SK-N-DZ (cell line): Measurements from ENCODE around the gene TIMM23. TPM values are rescaled to one million over a fixed set of nuclear protein-coding genes. Genes with fewer than 3 reads are reported as not detected.
A peak's percentile ranks its signal among the peaks of the same experiment; 100 is the strongest.
"Not testable (repeated sequence)": the region's sequence is repeated elsewhere in the genome, so short reads cannot be mapped to it uniquely, and the experiment has no call there.

Experiments
- DNase-seq: peaks from one replicate; pipeline ENCODE4 v3.0.0-alpha.2; 2015; ENCODE audit warnings: low spot score
- polyA plus RNA-seq, 2 experiments: library from polyadenylated mRNA; depleted of rRNA; stranded (reverse); fragments of >200 nt; gene quantifications; 2 replicates each; pipeline ENCODE4 v1.2.3, GENCODE V29; 2014

Gene TIMM23, protein sequence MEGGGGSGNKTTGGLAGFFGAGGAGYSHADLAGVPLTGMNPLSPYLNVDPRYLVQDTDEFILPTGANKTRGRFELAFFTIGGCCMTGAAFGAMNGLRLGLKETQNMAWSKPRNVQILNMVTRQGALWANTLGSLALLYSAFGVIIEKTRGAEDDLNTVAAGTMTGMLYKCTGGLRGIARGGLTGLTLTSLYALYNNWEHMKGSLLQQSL
- polyA plus RNA-seq (2014; cell fraction: cytosol; rRNA removed), result 118 and 145 TPM in 2 replicates
- polyA plus RNA-seq (2014; cell fraction: nucleus; rRNA removed), result 58.1 and 79.4 TPM in 2 replicates

DNA sequence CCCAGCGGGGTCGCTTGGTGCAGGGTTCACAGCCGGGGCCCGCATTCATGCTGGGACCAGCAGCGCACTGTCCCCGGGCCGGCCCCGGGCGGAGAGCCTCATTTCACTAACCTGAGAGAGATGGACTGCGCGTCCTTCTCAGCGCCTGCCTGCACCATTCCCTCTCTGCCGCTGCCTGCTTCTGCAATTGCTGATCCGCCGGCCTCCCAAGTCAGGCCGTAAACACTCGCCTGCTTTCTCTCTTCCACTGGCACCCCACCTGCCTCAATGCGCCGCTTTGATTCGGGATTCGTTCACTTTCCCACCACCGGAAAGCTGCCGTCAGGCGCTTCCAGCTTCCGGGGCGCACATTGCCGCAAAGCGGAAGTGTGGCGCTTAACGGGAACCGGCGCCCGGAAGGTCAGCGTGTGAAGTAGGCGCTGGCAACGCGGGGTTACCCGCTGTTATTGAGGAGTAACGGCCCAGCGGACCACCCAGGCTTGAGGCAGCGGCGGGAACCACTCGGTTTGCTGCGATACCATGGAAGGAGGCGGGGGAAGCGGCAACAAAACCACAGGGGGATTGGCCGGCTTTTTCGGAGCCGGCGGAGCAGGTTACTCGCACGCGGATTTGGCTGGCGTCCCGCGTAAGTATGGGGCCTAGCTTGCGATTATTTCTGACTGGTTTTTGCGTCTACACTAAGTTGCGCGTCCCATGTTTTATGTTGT, at the start of gene TIMM23:
Gene TIMM23 (plus strand): TSS at position 384 of the 707 bp plus-strand sequence. CDS start 136 bp downstream, at position 520.
- DNase-seq, result peak; percentile 82

DNA sequence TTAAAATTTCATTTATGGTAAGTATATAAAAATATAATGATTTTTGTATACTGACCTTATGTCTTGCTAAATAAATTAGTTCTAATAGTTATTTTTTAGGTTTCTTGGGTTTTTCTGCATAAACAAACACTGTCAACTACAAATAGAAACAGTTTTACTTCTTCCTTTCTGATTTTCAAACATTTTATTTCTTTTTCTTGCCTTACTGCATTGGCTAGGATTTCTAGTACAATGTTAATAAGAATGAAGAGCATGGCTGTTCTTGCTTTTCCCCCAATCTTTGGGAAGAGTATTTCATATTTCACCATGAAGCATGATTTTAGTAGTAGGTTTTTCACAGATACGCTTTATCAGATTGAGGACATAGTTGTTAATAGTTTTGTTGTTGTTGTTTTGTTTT, 45.5 kb upstream of the TIMM23 start:
- not testable (repeated sequence) for DNase-seq

DNA sequence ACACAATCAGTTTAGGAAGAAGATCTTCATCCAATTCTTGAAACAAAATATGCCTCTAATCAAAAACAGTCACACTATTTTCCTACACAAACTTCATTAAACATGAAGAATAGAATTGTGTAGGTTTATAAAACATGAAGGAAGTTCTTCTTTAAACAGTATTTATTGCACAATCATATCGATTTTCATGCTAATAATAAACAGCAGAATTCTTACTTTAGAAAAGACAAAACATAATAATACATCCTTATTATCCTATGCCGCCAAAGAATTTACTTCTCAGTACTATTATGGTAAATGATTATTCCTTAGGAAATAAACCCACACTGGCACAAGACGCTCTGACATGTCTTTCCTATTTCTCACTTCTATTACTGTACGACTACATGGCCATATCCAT, 41.0 kb upstream of the TIMM23 start:
- not testable (repeated sequence) for DNase-seq

DNA sequence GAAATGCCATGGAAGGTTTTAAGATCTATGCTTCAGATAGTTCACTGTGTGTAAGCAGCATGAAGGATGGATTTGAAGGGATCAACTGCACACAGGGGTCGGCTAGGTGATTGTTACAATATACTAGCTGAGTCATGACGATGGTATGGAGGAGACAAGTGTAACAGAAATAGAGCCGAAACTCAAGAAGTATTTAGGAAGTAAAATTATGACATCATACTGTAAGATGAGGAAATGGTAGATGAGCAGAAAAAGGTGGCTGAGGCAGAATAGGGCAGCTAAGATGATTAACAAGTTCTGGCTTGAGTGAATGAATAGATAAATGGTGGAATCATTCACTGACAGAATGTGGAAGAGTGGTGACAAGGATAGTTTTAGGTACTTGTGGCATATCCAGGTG, 37.5 kb upstream of the TIMM23 start:
- not testable (repeated sequence) for DNase-seq

DNA sequence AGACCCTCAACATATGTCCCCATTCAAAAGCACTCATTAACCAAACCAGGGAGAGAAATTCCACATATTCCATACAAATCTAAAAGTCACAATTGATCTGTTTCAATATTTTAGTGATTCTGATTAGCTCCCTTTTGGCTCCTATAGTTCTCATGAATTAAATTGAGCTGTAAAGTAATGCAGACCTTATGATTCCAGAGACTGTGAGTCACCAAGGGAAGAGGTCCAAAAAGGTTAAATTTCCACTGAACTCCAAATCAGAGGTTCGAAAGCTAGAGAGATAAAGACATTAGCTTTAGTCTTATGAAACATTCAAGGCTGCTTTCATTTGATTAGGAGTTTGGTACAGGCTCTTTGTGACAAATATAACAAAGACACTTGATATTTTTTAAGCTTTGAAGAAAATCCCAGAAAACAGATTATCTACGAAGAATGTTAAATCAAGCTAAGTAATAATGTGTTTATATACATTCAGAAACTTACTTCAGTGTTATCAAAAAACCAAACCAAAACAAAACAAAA, 33.1 kb upstream of the TIMM23 start:
- DNase-seq, result not testable (repeated sequence)

DNA sequence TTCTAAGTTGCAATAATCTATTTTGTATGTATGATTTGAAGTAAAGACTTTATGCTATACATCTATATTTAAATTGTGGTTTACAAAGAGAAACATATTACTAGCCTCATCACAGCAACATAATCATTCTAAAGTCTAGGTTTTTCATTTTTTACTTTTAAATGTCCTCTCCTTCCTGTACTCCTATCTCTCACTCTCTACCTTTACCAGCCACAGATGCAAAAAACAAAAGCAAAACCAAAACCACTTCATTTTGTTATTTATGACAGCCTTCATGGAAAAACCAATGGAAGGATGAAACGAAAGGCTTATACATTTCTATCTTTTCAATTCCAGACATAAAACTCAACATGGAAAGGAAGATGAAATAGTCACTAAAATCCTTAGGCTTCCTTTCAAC, 31.1 kb upstream of the TIMM23 start:
- not testable (repeated sequence) for DNase-seq

DNA sequence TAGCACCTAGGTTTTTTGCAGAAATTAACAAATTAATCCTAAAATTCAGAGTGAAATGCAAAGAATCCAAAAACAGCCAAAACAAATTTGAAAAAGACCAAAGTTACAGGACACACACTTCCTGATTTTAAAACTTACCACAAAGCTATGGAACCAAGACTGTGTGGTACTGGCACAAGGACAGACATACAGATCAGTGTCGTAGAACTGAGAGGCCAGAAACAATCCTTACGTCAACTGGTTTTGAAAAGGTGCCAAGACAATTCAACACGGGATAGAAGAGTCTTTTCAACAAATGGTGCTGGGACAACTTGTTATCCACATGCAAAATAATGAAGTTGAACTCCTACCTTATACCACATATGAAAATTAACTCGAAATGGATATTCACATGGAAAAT, 26.8 kb upstream of the TIMM23 start:
- DNase-seq, result not testable (repeated sequence)

DNA sequence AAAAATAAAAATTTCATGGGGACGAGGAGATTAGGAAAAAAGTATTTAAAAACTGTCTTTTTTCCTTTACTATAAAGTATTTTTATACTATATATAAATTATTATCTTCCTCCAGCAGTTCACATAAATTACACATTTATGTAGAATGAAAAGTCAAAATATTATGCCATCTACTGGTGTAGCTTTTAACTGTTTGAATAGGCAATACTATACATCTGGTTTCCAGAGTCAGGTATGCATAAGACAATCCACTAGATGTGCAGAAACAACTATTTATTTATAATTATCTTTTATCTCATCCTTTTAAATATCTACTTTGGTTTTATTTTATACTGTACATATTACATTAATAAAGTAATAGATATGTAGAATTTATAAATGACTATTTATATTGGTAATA, 24.9 kb upstream of the TIMM23 start:
- DNase-seq, result not testable (repeated sequence)

DNA sequence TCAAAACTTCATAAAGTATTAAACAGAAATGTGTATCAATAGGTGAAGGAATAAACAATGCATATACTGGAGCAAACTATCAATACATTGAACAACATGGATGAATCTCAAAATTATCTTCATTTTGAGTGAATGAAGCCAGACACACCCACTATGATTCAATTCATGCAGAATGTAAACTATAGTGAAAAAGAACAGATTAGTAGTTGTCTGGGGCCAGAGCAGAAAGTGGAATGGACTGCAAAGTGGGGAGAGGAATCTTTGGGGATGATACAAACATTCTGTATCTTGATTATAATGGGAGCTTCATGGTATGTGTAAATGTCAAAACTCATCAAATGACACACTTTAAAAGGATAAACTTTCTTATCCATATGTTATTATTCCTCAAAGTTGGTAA, 23.5 kb upstream of the TIMM23 start:
- not testable (repeated sequence) for DNase-seq

DNA sequence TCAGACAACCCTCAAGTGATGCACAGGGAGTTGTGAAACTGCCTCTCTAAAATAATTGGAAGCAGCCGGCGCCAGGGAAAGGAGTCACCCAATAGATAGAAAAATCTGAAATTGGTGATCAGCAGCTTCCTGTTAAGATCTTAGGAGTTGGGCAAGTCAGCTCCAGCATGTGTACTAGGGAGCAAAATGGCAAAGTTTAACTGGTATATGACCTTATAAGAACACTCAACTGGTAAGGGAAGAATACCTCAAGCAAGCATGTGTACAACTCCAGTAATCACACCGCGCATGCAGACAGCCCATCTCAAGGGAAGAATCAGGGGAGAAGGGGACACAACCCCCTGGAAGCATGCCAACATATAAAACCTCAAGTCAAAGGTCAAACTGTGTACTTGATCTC, 17.9 kb upstream of the TIMM23 start:
- not testable (repeated sequence) for DNase-seq

DNA sequence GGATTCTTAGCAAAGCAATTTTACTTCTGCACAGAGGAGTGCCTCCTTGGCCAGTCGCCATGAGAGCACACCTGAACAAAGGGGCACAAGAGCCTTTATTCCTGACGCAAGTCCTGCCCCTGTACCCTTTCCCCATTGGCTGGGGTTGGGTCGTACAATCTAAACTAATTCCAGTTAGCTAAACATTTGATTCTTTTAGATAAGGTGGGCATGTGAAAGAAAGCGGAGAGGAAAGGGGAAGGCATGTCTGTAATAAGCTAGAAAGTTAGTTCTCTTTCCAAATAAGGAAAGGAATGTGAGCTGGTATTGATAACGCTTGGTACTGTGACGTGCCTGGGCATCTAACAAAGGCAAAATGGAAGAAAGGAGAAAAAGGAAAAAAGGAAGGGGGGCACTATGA, 15.7 kb upstream of the TIMM23 start:
- DNase-seq, result not testable (repeated sequence)

DNA sequence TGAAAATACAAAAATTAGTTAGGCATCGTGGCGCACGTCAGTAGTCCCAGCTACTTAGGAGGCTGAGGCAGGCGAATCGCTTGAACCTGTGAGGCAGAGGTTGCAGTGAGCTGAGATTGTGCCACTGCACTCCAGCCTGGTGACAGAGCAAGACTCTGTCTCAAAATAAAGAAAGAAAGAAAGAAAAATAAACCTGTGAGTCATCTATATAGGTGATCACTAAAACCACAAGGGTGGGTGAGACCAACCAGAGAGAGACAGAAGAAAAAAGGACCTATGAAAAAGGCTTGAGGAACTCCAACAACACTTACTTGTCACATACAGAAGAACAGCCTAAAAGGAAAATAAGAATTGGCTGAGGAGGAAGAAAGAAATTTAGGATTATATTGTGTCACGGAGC, 14.4 kb upstream of the TIMM23 start:
- DNase-seq, result not testable (repeated sequence)

DNA sequence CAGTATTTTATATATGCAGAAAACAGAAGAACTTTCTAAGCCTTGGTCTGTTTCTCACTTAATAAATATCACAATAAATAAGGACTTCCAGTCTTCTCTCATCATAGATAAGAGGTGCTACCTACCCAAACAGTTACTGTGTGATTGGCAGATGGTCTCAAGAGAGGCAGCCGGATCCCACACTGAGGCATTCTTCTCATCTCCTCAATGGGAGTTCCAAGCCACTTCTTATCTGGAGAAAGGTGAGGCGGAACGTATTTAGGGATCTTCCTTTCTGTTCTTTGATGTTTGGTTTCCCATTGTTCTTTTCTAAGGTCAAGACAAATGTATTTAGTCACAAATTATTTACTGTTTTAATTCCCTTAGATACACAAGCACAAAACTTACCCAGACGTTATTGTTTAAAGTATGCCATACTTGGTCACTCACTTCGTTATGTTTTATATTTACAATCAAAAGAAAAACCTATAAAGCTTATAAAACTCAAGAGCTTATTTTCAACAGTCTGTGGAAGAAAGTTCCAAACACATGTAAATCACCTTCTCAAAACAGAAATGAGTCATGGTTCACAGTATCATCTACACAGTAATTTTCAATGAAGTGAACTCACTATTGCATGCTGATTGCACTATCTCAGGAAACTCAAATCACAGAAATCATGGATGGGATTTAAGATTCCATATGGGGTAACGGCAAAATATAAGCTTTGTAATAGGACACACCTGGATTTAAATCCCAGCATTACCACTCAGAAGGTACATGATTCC, 9.4 kb upstream of the TIMM23 start:
- not testable (repeated sequence) for DNase-seq

DNA sequence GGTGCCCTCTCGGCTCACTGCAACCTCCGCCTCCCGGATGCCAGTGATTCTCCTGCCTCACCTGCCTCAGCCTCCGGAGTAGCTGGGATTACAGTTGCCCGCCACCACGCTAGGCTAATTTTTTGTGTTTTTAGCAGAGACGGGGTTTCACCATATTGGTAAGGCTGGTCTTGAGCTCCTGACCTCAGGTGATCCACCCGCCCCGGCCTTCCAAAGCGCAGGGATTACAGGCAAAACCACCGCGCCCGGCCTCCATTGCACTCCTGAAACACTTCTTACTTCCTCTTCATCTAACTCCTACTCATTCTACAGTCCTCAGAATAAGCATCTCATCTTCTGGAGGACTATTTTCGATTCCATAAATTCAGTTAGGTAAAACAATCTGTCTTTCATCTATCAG, 1.3 kb upstream of the TIMM23 start:
- DNase-seq, result not testable (repeated sequence)

DNA sequence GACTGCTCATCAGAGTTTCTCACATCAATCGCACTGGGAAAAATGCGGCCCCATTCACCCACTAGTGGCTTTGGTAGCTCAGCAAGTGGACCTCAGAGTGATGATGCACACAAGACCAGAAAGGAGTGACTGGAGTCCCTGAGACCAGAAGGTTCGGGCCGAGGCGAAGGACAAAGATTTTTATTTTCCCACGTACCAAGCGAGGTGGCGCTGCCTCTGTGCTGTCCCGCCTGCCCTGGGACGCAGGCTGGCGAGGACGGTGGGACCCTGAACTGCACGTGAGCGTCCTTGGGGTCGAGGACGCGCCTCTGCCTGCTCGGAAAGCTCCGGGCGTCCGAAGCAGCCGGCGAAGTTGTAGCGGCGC, 565 bp upstream of the TIMM23 start:
- peak; percentile 5 for DNase-seq

DNA sequence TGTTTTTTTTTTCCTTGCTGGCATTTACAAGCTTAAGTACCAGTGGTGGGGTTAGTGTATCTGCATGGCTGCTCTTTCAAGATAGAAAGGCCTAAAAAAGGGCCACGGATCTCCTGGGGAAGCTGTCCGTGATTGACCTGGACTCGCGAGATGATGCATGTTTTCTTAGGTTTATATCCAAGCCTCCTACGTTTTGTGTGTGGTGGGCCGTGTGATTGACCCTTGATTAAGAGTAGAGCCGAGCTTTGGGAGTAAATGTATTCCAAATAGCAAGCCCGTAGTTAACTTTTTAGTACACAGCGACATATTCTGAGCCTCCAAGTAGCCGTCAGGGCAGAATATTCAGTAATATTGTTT, 502 bp downstream of the TIMM23 start:
- not testable (repeated sequence) for DNase-seq

DNA sequence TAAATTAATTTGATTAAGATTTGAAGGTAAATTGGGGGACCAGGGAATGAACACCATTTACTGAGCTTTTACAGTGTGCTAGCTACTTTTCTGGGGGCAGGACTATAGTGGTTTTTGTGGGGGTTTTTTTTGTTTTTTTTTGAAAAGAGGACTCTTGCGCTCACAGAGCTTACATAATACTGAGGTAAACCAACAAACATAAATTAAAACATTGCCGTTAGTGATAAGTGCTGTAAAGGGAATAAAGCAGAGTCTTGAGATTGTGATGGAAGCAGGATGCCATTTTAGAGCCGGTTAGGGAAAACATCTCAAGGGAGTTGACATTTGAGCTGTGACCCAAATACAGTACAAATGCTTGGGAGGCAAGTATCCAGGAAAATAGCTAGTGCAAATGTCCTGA, 1.8 kb downstream of the TIMM23 start:
- not testable (repeated sequence) for DNase-seq

DNA sequence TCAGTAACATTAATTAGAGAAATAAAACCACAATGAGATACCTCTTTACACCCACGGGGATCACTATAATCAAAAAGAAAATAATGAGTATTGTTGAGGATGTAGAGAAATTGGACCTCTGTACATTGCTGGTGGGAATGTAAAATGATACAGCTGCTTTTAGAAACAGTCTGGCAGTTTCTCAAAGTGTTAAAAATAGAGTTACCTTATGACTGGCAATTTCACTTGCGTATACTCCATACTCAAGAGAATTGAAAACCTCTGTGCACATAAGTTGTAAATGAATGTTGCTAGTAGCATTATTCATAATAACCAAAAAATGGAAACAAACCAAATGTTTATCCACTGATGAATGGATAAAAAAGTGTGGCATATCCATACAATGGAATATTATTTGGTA, 6.3 kb downstream of the TIMM23 start:
- not testable (repeated sequence) for DNase-seq

DNA sequence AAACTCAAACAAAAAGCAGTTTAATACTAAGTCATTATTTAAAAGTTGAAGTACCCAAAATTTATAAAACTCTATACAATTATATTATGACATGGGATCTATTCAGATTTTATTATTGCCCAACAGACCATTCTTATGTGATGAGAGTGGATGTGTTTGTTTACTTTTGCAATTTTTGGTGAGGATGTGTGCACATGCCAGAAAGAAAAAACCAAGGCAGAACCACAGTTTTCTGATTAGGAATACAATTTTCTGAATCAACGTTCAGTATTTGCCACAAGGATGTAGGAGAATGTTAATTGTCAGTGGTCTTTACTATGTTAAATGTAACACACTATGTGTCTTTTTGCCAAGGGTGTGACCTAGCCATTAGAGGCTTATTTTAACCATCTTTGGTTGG, 9.1 kb downstream of the TIMM23 start:
- DNase-seq, result not testable (repeated sequence)

DNA sequence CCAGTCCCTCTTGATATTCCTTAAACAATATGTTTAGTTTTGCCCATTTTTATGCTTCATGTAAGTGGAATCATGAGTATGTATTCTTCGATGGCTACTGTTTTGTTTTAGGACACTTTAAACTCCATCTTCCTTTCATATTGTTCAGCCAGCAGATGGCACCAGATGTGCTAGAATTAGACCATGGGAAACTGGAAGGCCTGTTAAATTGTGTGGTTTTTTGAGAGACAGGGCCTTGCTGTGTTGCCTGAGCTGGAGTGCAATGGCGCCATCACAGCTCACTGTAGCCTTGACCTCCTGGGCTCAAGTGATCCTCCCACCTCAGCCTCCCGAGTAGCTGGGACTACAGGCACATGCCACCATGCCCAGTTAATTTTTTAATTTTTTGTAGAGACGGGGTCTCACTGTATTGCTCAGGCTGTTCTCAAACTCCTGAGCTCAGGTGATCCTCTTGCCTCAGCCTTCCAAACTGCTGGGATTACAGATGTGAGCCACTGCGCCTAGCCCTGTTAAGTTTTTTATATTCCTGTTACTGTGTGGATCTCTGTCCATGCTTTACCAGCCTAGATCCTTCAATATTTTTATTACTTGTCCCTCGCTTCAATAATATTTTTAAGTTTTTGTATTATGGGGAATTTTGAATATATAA, 11.4 kb downstream of the TIMM23 start:
- not testable (repeated sequence) for DNase-seq

DNA sequence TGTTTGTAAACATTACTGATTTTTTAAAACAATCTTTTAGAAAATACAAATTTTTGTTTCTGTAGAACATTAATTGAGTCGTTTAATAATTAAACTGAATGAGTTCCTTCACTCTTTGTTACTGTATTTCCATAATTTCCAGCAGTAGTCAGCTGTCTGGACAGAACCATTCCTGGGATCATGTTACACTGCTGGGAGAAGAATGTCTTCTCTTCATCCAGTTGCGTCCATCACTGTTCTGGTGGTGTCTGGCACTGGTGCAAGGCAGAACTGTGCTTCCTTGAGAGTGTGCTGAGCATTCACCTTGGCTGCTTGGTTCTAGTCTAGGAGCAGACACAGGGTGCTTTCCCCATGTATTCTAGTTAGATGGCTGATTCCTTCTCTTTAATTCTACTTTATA, 12.2 kb downstream of the TIMM23 start:
- not testable (repeated sequence) for DNase-seq

DNA sequence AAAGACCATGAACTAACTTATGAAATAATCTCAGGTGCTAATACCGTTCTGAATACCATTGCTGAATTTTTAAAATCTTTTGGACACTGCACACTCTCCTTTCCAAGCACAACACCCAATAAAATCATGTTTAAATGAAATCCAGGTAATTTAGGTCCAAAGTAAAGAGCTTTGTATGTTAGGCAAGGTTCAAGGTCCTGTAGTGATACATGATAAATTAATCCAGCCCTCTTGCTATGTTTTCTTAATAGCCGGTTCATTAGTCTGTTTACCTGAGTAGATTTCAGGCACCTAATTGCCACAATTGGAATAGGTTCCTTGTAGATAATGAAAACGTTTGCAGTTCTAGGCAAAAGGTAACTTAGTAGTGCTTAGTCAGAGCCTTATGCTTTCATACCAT, 13.3 kb downstream of the TIMM23 start:
- not testable (repeated sequence) for DNase-seq
